ENCODE data around the gene PSMG1.
A peak's percentile ranks its signal among the peaks of the same experiment; 100 is the strongest.

The PSMG1 gene

GRCh38 chr21:39189857-39190604 is 6.8 kb upstream of the PSMG1 start:
- Histone ChIP-seq H3K27ac (ENCODE audit: insufficient read depth, low read length, poor library complexity, severe bottlenecking) (no peak overlapping the region), H3K27me3 (replicated peaks; ENCODE audit: control insufficient read depth, insufficient read depth, low read length, poor library complexity, severe bottlenecking) (no peaks in the 10 kb centered on the region), H3K9me3 (ENCODE audit: control insufficient read depth, low read length) (no peaks in the 10 kb centered on the region), H3K4me1 (ENCODE audit: control insufficient read depth, insufficient read depth, low read length, poor library complexity, severe bottlenecking) (no peaks in the 10 kb centered on the region), H3K36me3 (ENCODE audit: control insufficient read depth, insufficient read depth, low read length) (no peaks in the 10 kb centered on the region), H3K4me3 (ENCODE audit: insufficient read depth, low read depth, low read length, poor library complexity, severe bottlenecking) (no peak overlapping the region)
- no peak for DNase-seq

GRCh38 chr21:39188521-39189139 is 5.4 kb upstream of the PSMG1 start:
- H3K27me3 ChIP-seq (replicated peaks; ENCODE audit: control insufficient read depth, insufficient read depth, low read length, poor library complexity, severe bottlenecking), result no peaks in the 10 kb centered on the region
- H3K36me3 ChIP-seq (ENCODE audit: control insufficient read depth, insufficient read depth, low read length), result no peaks in the 10 kb centered on the region
- no peak for DNase-seq
- H3K4me3 ChIP-seq (ENCODE audit: insufficient read depth, low read depth, low read length, poor library complexity, severe bottlenecking), result no peak overlapping the region
- H3K4me1 ChIP-seq (ENCODE audit: control insufficient read depth, insufficient read depth, low read length, poor library complexity, severe bottlenecking), result peaks cover 4% of the 10 kb centered on the region
- no peak overlapping the region for H3K27ac ChIP-seq (ENCODE audit: insufficient read depth, low read length, poor library complexity, severe bottlenecking)
- H3K9me3 ChIP-seq (ENCODE audit: control insufficient read depth, low read length), result no peaks in the 10 kb centered on the region

GRCh38 chr21:39187141-39187540 is 3.9 kb upstream of the PSMG1 start:
- Histone ChIP-seq H3K4me1 (ENCODE audit: control insufficient read depth, insufficient read depth, low read length, poor library complexity, severe bottlenecking) (peaks cover 8% of the 10 kb centered on the region), H3K4me3 (ENCODE audit: insufficient read depth, low read depth, low read length, poor library complexity, severe bottlenecking) (no peak overlapping the region), H3K27me3 (replicated peaks; ENCODE audit: control insufficient read depth, insufficient read depth, low read length, poor library complexity, severe bottlenecking) (no peaks in the 10 kb centered on the region), H3K9me3 (ENCODE audit: control insufficient read depth, low read length) (no peaks in the 10 kb centered on the region), H3K27ac (ENCODE audit: insufficient read depth, low read length, poor library complexity, severe bottlenecking) (no peak overlapping the region), H3K36me3 (ENCODE audit: control insufficient read depth, insufficient read depth, low read length) (no peaks in the 10 kb centered on the region)
- DNase-seq, result no peak

- peaks cover 9% of the 10 kb centered on the region for H3K4me1 ChIP-seq (ENCODE audit: control insufficient read depth, insufficient read depth, low read length, poor library complexity, severe bottlenecking)
- no peaks in the 10 kb centered on the region for H3K36me3 ChIP-seq (ENCODE audit: control insufficient read depth, insufficient read depth, low read length)
- no peak overlapping the region for H3K4me3 ChIP-seq (ENCODE audit: insufficient read depth, low read depth, low read length, poor library complexity, severe bottlenecking)
- H3K27ac ChIP-seq (ENCODE audit: insufficient read depth, low read length, poor library complexity, severe bottlenecking), result no peak overlapping the region
- no peaks in the 10 kb centered on the region for H3K27me3 ChIP-seq (replicated peaks; ENCODE audit: control insufficient read depth, insufficient read depth, low read length, poor library complexity, severe bottlenecking)
- no peak for DNase-seq
- no peaks in the 10 kb centered on the region for H3K9me3 ChIP-seq (ENCODE audit: control insufficient read depth, low read length)
Observed at GRCh38 chr21:39186676-39187075, 3.4 kb upstream of the PSMG1 start.

- Histone ChIP-seq H3K27ac (ENCODE audit: insufficient read depth, low read length, poor library complexity, severe bottlenecking) (no peak overlapping the region), H3K9me3 (ENCODE audit: control insufficient read depth, low read length) (no peaks in the 10 kb centered on the region), H3K4me1 (ENCODE audit: control insufficient read depth, insufficient read depth, low read length, poor library complexity, severe bottlenecking) (peaks cover 9% of the 10 kb centered on the region), H3K27me3 (replicated peaks; ENCODE audit: control insufficient read depth, insufficient read depth, low read length, poor library complexity, severe bottlenecking) (no peaks in the 10 kb centered on the region), H3K4me3 (ENCODE audit: insufficient read depth, low read depth, low read length, poor library complexity, severe bottlenecking) (no peak overlapping the region), H3K36me3 (ENCODE audit: control insufficient read depth, insufficient read depth, low read length) (peaks cover under 1% of the 10 kb centered on the region)
- DNase-seq, result no peak
Observed at GRCh38 chr21:39185157-39185556, 1.9 kb upstream of the PSMG1 start.

GRCh38 chr21:39184050-39184980 is 1.1 kb upstream of the PSMG1 start:
- peak overlapping the region; percentile 83 for H3K27ac ChIP-seq (ENCODE audit: insufficient read depth, low read length, poor library complexity, severe bottlenecking)

GRCh38 chr21:39182484-39183271 is 573 bp downstream of the PSMG1 start:
- peaks cover 9% of the 10 kb centered on the region for H3K4me1 ChIP-seq (ENCODE audit: control insufficient read depth, insufficient read depth, low read length, poor library complexity, severe bottlenecking)
- H3K9me3 ChIP-seq (ENCODE audit: control insufficient read depth, low read length), result no peaks in the 10 kb centered on the region
- H3K27ac ChIP-seq (ENCODE audit: insufficient read depth, low read length, poor library complexity, severe bottlenecking), result peak overlapping the region; percentile 83
- peak overlapping the region; percentile 95 for H3K4me3 ChIP-seq (ENCODE audit: insufficient read depth, low read depth, low read length, poor library complexity, severe bottlenecking)
- DNase-seq, result no peak
- no peaks in the 10 kb centered on the region for H3K27me3 ChIP-seq (replicated peaks; ENCODE audit: control insufficient read depth, insufficient read depth, low read length, poor library complexity, severe bottlenecking)
- peaks cover 9% of the 10 kb centered on the region for H3K36me3 ChIP-seq (ENCODE audit: control insufficient read depth, insufficient read depth, low read length)

More at GRCh38 chr21:39184050-39184980, 1.1 kb upstream of the PSMG1 start:
- no peak for DNase-seq
- H3K27me3 ChIP-seq (replicated peaks; ENCODE audit: control insufficient read depth, insufficient read depth, low read length, poor library complexity, severe bottlenecking), result no peaks in the 10 kb centered on the region
- peaks cover 6% of the 10 kb centered on the region for H3K36me3 ChIP-seq (ENCODE audit: control insufficient read depth, insufficient read depth, low read length)
- H3K9me3 ChIP-seq (ENCODE audit: control insufficient read depth, low read length), result no peaks in the 10 kb centered on the region
- peaks cover 9% of the 10 kb centered on the region for H3K4me1 ChIP-seq (ENCODE audit: control insufficient read depth, insufficient read depth, low read length, poor library complexity, severe bottlenecking)
- H3K4me3 ChIP-seq (ENCODE audit: insufficient read depth, low read depth, low read length, poor library complexity, severe bottlenecking), result peak overlapping the region; percentile 95

GRCh38 chr21:39182016-39182415 is 1.2 kb downstream of the PSMG1 start:
- Histone ChIP-seq H3K9me3 (ENCODE audit: control insufficient read depth, low read length) (no peaks in the 10 kb centered on the region), H3K36me3 (ENCODE audit: control insufficient read depth, insufficient read depth, low read length) (peaks cover 9% of the 10 kb centered on the region), H3K27me3 (replicated peaks; ENCODE audit: control insufficient read depth, insufficient read depth, low read length, poor library complexity, severe bottlenecking) (no peaks in the 10 kb centered on the region), H3K27ac (ENCODE audit: insufficient read depth, low read length, poor library complexity, severe bottlenecking) (no peak overlapping the region), H3K4me3 (ENCODE audit: insufficient read depth, low read depth, low read length, poor library complexity, severe bottlenecking) (peak overlapping the region; percentile 95), H3K4me1 (ENCODE audit: control insufficient read depth, insufficient read depth, low read length, poor library complexity, severe bottlenecking) (peaks cover 9% of the 10 kb centered on the region)
- no peak for DNase-seq

GRCh38 chr21:39181205-39181818 is 1.9 kb downstream of the PSMG1 start:
- H3K4me3 ChIP-seq (ENCODE audit: insufficient read depth, low read depth, low read length, poor library complexity, severe bottlenecking), result no peak overlapping the region
- no peaks in the 10 kb centered on the region for H3K27me3 ChIP-seq (replicated peaks; ENCODE audit: control insufficient read depth, insufficient read depth, low read length, poor library complexity, severe bottlenecking)
- H3K9me3 ChIP-seq (ENCODE audit: control insufficient read depth, low read length), result no peaks in the 10 kb centered on the region
- peaks cover 9% of the 10 kb centered on the region for H3K36me3 ChIP-seq (ENCODE audit: control insufficient read depth, insufficient read depth, low read length)
- no peak for DNase-seq
- H3K4me1 ChIP-seq (ENCODE audit: control insufficient read depth, insufficient read depth, low read length, poor library complexity, severe bottlenecking), result peaks cover 9% of the 10 kb centered on the region
- no peak overlapping the region for H3K27ac ChIP-seq (ENCODE audit: insufficient read depth, low read length, poor library complexity, severe bottlenecking)
